Colonic mucosa (tissue), 4 donors: ENCODE data around the gene SPRR2F. TPM values are rescaled to one million over a fixed set of nuclear protein-coding genes. Genes with fewer than 3 reads are reported as not detected.

Experiments
- DNase-seq: peaks from one replicate; pipeline ENCODE4 v3.0.0-alpha.2; 2020
- H3K27ac ChIP-seq: fragments of 200-600 bp; one replicate; pipeline ENCODE4 v1.8.0; 2021
- H3K27me3 ChIP-seq: fragments of 200-600 bp; one replicate; pipeline ENCODE4 v1.8.0; 2021
- H3K36me3 ChIP-seq: fragments of 200-600 bp; one replicate; pipeline ENCODE4 v1.8.0; 2021
- H3K4me1 ChIP-seq: fragments of 200-600 bp; one replicate; pipeline ENCODE4 v1.8.0; 2021; ENCODE audit warnings: mild to moderate bottlenecking
- H3K4me3 ChIP-seq: fragments of 200-600 bp; one replicate; pipeline ENCODE4 v1.8.0; 2021
- H3K9ac ChIP-seq, 2 donors: one replicate each; pipeline ENCODE4 v1.7.0; 2013; ENCODE audit warnings: control low read depth in 2 of 2, low read depth in 2 of 2, low read length in 2 of 2
- H3K9me3 ChIP-seq: fragments of 200-600 bp; one replicate; pipeline ENCODE4 v1.8.0; 2021
- CTCF ChIP-seq: fragments of 200-600 bp; IDR thresholded peaks from one replicate; pipeline ENCODE4 v1.8.0; 2022; ENCODE audit warnings: antibody characterized with exemption, mild to moderate bottlenecking
- intact Hi-C: fragments of 100-400 bp; cut with DNase I; formaldehyde crosslinking; loops from one replicate; pipeline ENCODE4 v1.14.1; 2022
- total RNA-seq, 2 donors: library from RNA; stranded (reverse); fragmentation: NEBNext Ultra II Directional in 1 of 2; extraction: Animal tissue kit (Norgen Biotek cat#: 25700) in 1 of 2; gene quantifications; one replicate each; pipeline ENCODE4 v1.2.1, GENCODE V29; 2021
- donor health status: healthy.
- donor health status: DM: no; HTN: no; CAD: no.
- donor health status: DM: no; HTN: no; CAD: no.

Gene SPRR2F, protein sequence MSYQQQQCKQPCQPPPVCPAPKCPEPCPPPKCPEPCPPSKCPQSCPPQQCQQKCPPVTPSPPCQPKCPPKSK
- total RNA-seq, result not detected

DNA sequence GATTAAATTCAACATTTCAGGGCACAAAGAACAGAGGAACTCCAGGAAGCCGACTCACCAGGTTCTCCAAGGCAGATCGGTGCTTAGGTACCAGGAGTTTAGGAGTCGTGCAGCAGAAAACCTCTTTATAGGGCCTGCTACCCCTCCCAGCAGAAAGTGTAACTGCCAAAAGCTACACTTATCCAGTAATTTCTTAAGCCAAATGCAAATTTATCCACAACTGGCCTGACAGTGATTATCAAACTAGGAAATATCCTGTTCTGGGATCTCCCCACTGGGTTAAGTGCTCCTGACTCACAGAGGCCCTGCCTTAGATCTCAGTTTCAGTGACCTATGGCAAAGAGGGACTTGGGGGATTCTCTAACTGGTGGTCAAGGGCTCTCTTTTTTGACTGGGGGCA, at the start of gene SPRR2F:
TSS of gene SPRR2F (minus strand) at position 101 of the 400 bp plus-strand sequence. CDS start 783 bp downstream, outside the sequence.
- Histone ChIP-seq H3K27ac (no peak within 1 kb of the TSS), H3K36me3 (no peaks in the 10 kb centered on the region), H3K9me3 (no peaks in the 10 kb centered on the region), H3K27me3 (no peaks in the 10 kb centered on the region), H3K4me1 (no peaks in the 10 kb centered on the region), H3K9ac (no peak within 1 kb of the TSS), H3K4me3 (no peak within 1 kb of the TSS)
- no peak for DNase-seq
- TF ChIP-seq CTCF, result no peak
- intact Hi-C loops, result no loop called here

DNA sequence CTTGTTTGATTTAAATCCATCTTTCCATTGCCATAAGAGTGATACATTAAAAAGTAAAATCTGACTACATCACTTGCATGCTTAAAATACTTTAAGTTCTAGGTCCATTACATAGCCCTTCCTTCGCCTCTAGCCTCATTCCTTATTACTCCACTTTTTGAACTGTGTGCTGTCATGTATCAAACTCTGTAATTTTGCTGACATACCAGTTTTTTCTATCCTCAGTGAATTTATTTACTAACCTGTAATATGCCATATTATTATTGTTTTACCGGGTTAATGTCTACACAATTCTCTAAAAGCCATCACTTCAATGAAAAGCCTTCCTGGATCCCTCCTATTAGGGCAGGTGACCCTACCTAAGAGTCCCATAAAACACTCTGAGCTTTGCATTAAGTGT, 42.2 kb upstream of the SPRR2F start:
- no peak for DNase-seq
- no peaks in the 10 kb centered on the region for H3K4me1 ChIP-seq
- H3K36me3 ChIP-seq, result no peaks in the 10 kb centered on the region
- TF ChIP-seq CTCF, result no peak
- no peak overlapping the region for H3K4me3 ChIP-seq
- no peaks in the 10 kb centered on the region for H3K9me3 ChIP-seq
- H3K27me3 ChIP-seq, result no peaks in the 10 kb centered on the region
- H3K9ac ChIP-seq, result no peak overlapping the region
- H3K27ac ChIP-seq, result no peak overlapping the region
- intact Hi-C loops, result no loop called here

DNA sequence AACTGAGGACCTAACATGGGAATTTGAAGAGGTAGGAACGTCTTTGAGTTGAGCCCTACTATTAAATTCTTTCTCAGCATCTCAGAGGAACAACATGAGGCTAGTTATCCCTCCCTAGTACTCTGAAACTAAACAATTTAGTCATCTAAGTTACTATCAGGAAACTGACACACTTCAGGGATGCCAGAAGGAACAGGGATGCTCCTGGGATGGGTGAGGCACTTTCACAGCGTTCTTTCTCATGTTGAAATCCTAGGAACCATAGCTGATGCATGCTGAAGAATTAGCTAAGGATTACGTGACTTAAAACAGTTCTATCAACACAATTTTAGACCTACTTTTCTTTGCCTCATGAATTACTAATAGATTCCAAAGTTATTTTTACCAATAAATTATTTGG, 39.2 kb upstream of the SPRR2F start:
- no peaks in the 10 kb centered on the region for H3K9me3 ChIP-seq
- H3K36me3 ChIP-seq, result no peaks in the 10 kb centered on the region
- no peaks in the 10 kb centered on the region for H3K4me1 ChIP-seq
- TF ChIP-seq CTCF, result no peak
- H3K4me3 ChIP-seq, result no peak overlapping the region
- H3K27me3 ChIP-seq, result no peaks in the 10 kb centered on the region
- no peak for DNase-seq
- intact Hi-C loops, result no loop called here
- no peak overlapping the region for H3K9ac ChIP-seq
- H3K27ac ChIP-seq, result no peak overlapping the region

- no peak for DNase-seq
- Histone ChIP-seq H3K36me3 (no peaks in the 10 kb centered on the region), H3K9ac (no peak within 1 kb of the TSS), H3K27ac (no peak within 1 kb of the TSS), H3K9me3 (no peaks in the 10 kb centered on the region), H3K27me3 (no peaks in the 10 kb centered on the region), H3K4me1 (no peaks in the 10 kb centered on the region), H3K4me3 (no peak within 1 kb of the TSS)
- intact Hi-C loops, result no loop called here
- TF ChIP-seq CTCF, result no peak
These were observed 37.5 kb upstream of the SPRR2F start, which contains the start of gene SPRR2G for GRCh38 chr1:153150846-153151245. TSS of gene SPRR2G (minus strand) at chr1:153150890. CDS start at chr1:153150110, 780 bp downstream.

DNA sequence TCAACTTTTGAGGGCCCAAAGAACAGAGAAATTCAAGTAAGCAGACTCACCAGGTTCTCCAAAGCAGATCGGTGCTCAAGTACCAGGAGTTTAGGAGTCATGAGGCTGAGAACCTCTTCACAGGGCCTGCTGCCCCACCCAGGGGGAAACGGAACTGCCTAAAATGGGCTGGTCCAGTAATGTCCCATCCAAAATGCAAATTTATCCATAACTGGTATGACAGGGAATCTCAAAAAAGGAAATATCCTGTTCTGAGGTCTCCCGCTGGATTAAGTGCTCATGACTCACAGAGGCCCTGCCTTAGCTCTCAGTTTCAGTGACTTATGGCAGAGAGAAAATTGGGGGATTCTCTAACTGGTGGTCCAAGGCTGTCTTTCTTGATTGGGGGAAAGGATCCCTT, 28.1 kb upstream of the SPRR2F start:
- Histone ChIP-seq H3K27me3 (no peaks in the 10 kb centered on the region), H3K9me3 (no peaks in the 10 kb centered on the region), H3K4me3 (no peak overlapping the region), H3K9ac (no peak overlapping the region), H3K36me3 (no peaks in the 10 kb centered on the region), H3K4me1 (no peaks in the 10 kb centered on the region), H3K27ac (no peak overlapping the region)
- no peak for TF ChIP-seq CTCF
- no peak for DNase-seq
- intact Hi-C loops, result no loop called here
